Adrenal gland (tissue), 5 donors: Measurements from ENCODE around the gene MBNL1.

ENCODE experiments used
- POLR2A ChIP-seq, 2 donors: fragments of 450-650 bp; IDR thresholded peaks; one replicate each; pipeline ENCODE4 v1.6.1; 2017; ENCODE audit warnings: antibody characterized with exemption in 2 of 2, mild to moderate bottlenecking in 2 of 2, moderate library complexity in 1 of 2
- TF ChIP-seq, protein P1 (sequence below), 6 experiments: fragments of 450-650 bp in 4 of 6; fragments of 200-600 bp in 2 of 6; sonication (generic) in 1 of 6; IDR thresholded peaks; 1 replicate in 5 of 6; 2 replicates in 1 of 6; pipeline versions ENCODE4 v1.5.1 to v1.8.0; 2016 to 2021; ENCODE audit warnings: antibody characterized with exemption in 6 of 6, mild to moderate bottlenecking in 2 of 6, moderate library complexity in 1 of 6
- donor health status: DM: no; HTN: no; CAD: no.

DNA sequence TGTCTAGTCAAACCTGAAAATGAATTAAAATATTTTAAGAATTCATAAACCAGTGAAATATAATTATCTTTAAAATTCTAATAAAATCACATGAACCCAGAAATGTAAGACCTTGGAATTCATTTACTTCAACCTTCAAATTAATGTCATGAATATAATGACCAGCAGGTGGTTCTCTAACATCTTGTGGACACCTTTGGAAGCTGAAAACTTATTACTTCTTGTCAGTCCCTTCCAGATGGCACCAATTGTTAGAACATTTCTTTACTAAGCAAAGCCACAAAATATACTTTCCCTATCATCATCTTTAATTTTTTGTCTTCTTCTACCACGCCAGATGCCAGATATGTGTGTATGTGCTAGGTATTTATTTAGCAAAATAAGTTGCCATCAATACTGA lies 240.0 kb downstream of the MBNL1 start:
- TF ChIP-seq, protein P1, sequence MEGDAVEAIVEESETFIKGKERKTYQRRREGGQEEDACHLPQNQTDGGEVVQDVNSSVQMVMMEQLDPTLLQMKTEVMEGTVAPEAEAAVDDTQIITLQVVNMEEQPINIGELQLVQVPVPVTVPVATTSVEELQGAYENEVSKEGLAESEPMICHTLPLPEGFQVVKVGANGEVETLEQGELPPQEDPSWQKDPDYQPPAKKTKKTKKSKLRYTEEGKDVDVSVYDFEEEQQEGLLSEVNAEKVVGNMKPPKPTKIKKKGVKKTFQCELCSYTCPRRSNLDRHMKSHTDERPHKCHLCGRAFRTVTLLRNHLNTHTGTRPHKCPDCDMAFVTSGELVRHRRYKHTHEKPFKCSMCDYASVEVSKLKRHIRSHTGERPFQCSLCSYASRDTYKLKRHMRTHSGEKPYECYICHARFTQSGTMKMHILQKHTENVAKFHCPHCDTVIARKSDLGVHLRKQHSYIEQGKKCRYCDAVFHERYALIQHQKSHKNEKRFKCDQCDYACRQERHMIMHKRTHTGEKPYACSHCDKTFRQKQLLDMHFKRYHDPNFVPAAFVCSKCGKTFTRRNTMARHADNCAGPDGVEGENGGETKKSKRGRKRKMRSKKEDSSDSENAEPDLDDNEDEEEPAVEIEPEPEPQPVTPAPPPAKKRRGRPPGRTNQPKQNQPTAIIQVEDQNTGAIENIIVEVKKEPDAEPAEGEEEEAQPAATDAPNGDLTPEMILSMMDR (IDR thresholded peaks at IDR 0.05), result peak in 5 of 6 experiments; percentile 10 to 33 (median 22)
- TF ChIP-seq POLR2A (IDR thresholded peaks at IDR 0.05), result no peak
